ENCODE measurements around the gene KLHL28. TPM values are rescaled to one million over a fixed set of nuclear protein-coding genes. Genes with fewer than 3 reads are reported as not detected.

The KLHL28 gene
- 10 to 100 TPM; 12.3 to 13.4 TPM for total RNA-seq
- polyA plus RNA-seq, result 45.3 TPM

DNA sequence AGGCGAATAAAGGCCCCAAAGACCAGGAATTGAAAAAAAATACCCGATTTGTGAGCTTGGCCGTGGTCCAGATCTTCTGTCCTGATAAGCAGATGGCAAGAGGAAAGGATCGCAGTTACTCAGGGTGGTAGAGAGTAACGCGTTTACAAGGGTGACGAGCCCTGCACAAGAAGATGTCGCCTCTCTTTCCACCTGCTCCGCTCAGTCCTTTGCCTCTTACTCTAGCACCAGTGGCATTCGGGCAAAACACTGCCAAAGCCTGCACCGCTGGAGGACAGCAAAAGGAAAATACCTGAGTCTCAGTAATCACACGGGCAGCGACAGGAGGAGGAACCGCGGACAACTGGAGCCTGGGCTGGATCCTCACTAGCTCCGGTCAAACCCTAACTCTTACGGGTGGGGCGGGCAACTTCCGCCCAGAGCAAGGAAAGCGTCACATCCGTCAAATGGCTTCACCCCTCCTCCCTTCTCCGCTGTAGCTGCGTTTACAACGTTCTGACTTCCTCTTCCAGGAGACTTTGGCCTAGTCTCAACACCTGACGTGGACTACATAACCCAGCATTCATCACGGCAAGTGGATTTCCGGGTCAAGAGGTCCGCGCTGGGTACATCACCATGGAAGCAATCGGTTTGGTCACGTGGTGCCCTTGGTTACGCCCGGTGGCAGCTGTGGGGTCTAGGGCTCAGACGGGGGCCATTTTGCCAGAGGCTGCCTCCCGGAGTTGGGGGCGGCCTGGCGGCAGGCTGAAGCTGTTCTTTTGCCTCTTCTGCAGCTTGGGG is at the start of gene KLHL28, which contains the start of gene TOGARAM1:
Gene KLHL28, minus strand, starts transcription at position 394 of the 780 bp plus-strand sequence. CDS start 16,019 bp downstream, outside the sequence.
Gene TOGARAM1, plus strand, starts transcription at position 637 of the 780 bp plus-strand sequence. CDS start 232 bp downstream, outside the sequence.
- ChIA-PET CTCF (interaction anchor here (0.6 to 3.3 kb wide), 9 partner anchors 9 to 317 kb away, joined by 3 to 15 read pairs (median 4); partner anchors contain the start of genes FANCM, FKBP3 and MIS18BP1), POLR2A (interaction anchor here (0.5 to 2.9 kb wide), 7 partner anchors 15 to 291 kb away, joined by 3 to 31 read pairs (median 5); partner anchors contain the start of genes FANCM, FKBP3, MIS18BP1 and PRPF39)
- Mint-ChIP-seq H3K4me3 (no peak within 1 kb of the TSS), H3K36me3 (peaks cover 4 to 17% (median 15%) of the 10 kb centered on the region in 3 donors), H3K4me1 (peaks cover 4 to 72% (median 60%) of the 10 kb centered on the region in 3 donors), H3K27me3 (no peaks in the 10 kb centered on the region), H3K9me3 (peaks cover 4 to 25% (median 17%) of the 10 kb centered on the region in 5 donors), H3K27ac (peak within 1 kb of the TSS in 1 of 8 donors; percentile 32)
- DNase-seq, result peak; percentile 91 to 99 (median 97)
- Histone ChIP-seq H3K9me3 (ENCODE audit: low read length) (peaks cover 4% of the 10 kb centered on the region), H3K4me3 (ENCODE audit: low read length) (peak within 1 kb of the TSS; percentile 90), H3K4me1 (ENCODE audit: insufficient read depth, low read length) (peaks cover 64% of the 10 kb centered on the region), H3K36me3 (ENCODE audit: insufficient read depth, low read length) (no peaks in the 10 kb centered on the region), H3K27me3 (ENCODE audit: insufficient read depth, low read length, poor library complexity, severe bottlenecking) (no peaks in the 10 kb centered on the region), H3K27ac (ENCODE audit: low read depth, low read length) (peak within 1 kb of the TSS; percentile 97)

DNA sequence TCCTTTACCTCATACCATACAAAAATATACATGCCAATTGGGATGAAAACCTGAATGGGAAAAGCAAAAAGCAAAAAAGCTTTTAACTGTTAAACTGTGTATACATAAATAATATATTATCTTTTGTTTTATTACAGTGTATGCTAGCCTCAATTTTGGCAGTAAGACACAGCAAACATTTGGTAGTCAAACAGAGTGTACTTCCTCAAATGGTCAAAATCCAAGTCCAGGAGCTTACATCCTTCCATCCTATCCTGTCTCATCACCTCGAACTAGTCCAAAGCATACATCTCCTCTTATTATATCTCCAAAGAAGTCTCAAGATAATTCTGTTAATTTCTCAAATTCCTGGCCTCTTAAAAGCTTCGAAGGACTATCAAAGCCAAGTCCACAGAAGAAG is 42.2 kb upstream of the KLHL28 start:
- POLR2A ChIA-PET, result no interaction called here

GRCh38 chr14:44995770-44996294 is 34.1 kb upstream of the KLHL28 start:
- Histone ChIP-seq H3K4me3 (ENCODE audit: low read length) (no peak overlapping the region), H3K36me3 (ENCODE audit: insufficient read depth, low read length) (no peaks in the 10 kb centered on the region), H3K27ac (ENCODE audit: low read depth, low read length) (no peak overlapping the region), H3K27me3 (ENCODE audit: insufficient read depth, low read length, poor library complexity, severe bottlenecking) (no peaks in the 10 kb centered on the region), H3K9me3 (ENCODE audit: low read length) (no peaks in the 10 kb centered on the region), H3K4me1 (ENCODE audit: insufficient read depth, low read length) (no peaks in the 10 kb centered on the region)
- no peaks in the 10 kb centered on the region for H3K27me3 Mint-ChIP-seq
- H3K4me1 Mint-ChIP-seq, result peaks cover 0 to 4% (median 3%) of the 10 kb centered on the region in 3 donors
- no peak for DNase-seq
- ChIA-PET POLR2A (no interaction called here), CTCF (no interaction called here)
- no peaks in the 10 kb centered on the region for H3K9me3 Mint-ChIP-seq
- no peak overlapping the region for H3K4me3 Mint-ChIP-seq
- peaks cover 16 to 40% (median 29%) of the 10 kb centered on the region in 3 donors for H3K36me3 Mint-ChIP-seq
- no peak overlapping the region for H3K27ac Mint-ChIP-seq

More for the DNA sequence above, 42.2 kb upstream of the KLHL28 start:
- Histone ChIP-seq H3K27ac (ENCODE audit: low read depth, low read length) (no peak overlapping the region), H3K36me3 (ENCODE audit: insufficient read depth, low read length) (no peaks in the 10 kb centered on the region), H3K4me1 (ENCODE audit: insufficient read depth, low read length) (no peaks in the 10 kb centered on the region), H3K9me3 (ENCODE audit: low read length) (no peaks in the 10 kb centered on the region), H3K27me3 (ENCODE audit: insufficient read depth, low read length, poor library complexity, severe bottlenecking) (no peaks in the 10 kb centered on the region), H3K4me3 (ENCODE audit: low read length) (no peak overlapping the region)
- Mint-ChIP-seq H3K4me1 (no peaks in the 10 kb centered on the region), H3K9me3 (no peaks in the 10 kb centered on the region), H3K4me3 (no peak overlapping the region), H3K27ac (peak overlapping the region in 2 of 8 donors; percentile 11 to 59), H3K27me3 (no peaks in the 10 kb centered on the region), H3K36me3 (peaks cover 5 to 38% (median 21%) of the 10 kb centered on the region in 3 donors)
- no peak for DNase-seq
- CTCF ChIA-PET, result interaction anchor here (1.3 kb wide), 1 partner anchor 12 kb away, joined by 3 read pairs; no protein-coding TSS in a partner anchor

GRCh38 chr14:44995196-44995595 is 33.4 kb upstream of the KLHL28 start:
- DNase-seq, result no peak
- Histone ChIP-seq H3K9me3 (ENCODE audit: low read length) (no peaks in the 10 kb centered on the region), H3K4me1 (ENCODE audit: insufficient read depth, low read length) (no peaks in the 10 kb centered on the region), H3K4me3 (ENCODE audit: low read length) (no peak overlapping the region), H3K36me3 (ENCODE audit: insufficient read depth, low read length) (no peaks in the 10 kb centered on the region), H3K27ac (ENCODE audit: low read depth, low read length) (no peak overlapping the region), H3K27me3 (ENCODE audit: insufficient read depth, low read length, poor library complexity, severe bottlenecking) (no peaks in the 10 kb centered on the region)
- H3K9me3 Mint-ChIP-seq, result no peaks in the 10 kb centered on the region
- ChIA-PET CTCF (no interaction called here), POLR2A (no interaction called here)
- no peak overlapping the region for H3K27ac Mint-ChIP-seq
- H3K27me3 Mint-ChIP-seq, result no peaks in the 10 kb centered on the region
- peaks cover 0 to 9% (median 8%) of the 10 kb centered on the region in 3 donors for H3K4me1 Mint-ChIP-seq
- peaks cover 16 to 35% (median 25%) of the 10 kb centered on the region in 3 donors for H3K36me3 Mint-ChIP-seq
- no peak overlapping the region for H3K4me3 Mint-ChIP-seq

DNA sequence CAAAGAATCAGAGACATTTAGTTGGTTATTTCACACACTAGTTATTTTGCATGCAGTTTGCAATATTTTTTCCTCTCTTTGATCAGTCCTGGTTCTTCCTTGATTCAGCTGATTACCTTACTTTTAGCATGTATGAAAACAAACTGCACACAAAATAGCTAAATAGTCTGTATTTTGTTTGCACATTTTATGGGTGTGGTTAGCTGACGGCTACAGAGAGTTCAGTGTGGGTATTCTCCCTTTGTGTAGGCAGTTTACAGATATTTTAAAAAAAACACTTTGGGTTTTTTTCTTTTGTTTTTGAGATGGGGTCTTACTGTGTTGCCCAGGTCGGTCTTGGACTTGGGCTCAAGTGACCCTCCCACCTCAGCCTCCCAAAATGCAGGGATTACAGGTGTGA is 28.8 kb upstream of the KLHL28 start:
- Histone ChIP-seq H3K9me3 (ENCODE audit: low read length) (no peaks in the 10 kb centered on the region), H3K4me1 (ENCODE audit: insufficient read depth, low read length) (no peaks in the 10 kb centered on the region), H3K36me3 (ENCODE audit: insufficient read depth, low read length) (no peaks in the 10 kb centered on the region), H3K27ac (ENCODE audit: low read depth, low read length) (no peak overlapping the region), H3K27me3 (ENCODE audit: insufficient read depth, low read length, poor library complexity, severe bottlenecking) (no peaks in the 10 kb centered on the region), H3K4me3 (ENCODE audit: low read length) (no peak overlapping the region)
- Mint-ChIP-seq H3K27ac (peak overlapping the region in 1 of 8 donors; percentile 71), H3K4me1 (peaks cover 4 to 19% (median 15%) of the 10 kb centered on the region in 3 donors), H3K27me3 (no peaks in the 10 kb centered on the region), H3K36me3 (peaks cover 3 to 8% (median 4%) of the 10 kb centered on the region in 3 donors), H3K9me3 (no peaks in the 10 kb centered on the region), H3K4me3 (no peak overlapping the region)
- DNase-seq, result no peak
- CTCF ChIA-PET, result interaction anchor here (0.7 kb wide), 1 partner anchor 90 kb away, joined by 3 read pairs; no protein-coding TSS in a partner anchor
- POLR2A ChIA-PET, result no interaction called here

DNA sequence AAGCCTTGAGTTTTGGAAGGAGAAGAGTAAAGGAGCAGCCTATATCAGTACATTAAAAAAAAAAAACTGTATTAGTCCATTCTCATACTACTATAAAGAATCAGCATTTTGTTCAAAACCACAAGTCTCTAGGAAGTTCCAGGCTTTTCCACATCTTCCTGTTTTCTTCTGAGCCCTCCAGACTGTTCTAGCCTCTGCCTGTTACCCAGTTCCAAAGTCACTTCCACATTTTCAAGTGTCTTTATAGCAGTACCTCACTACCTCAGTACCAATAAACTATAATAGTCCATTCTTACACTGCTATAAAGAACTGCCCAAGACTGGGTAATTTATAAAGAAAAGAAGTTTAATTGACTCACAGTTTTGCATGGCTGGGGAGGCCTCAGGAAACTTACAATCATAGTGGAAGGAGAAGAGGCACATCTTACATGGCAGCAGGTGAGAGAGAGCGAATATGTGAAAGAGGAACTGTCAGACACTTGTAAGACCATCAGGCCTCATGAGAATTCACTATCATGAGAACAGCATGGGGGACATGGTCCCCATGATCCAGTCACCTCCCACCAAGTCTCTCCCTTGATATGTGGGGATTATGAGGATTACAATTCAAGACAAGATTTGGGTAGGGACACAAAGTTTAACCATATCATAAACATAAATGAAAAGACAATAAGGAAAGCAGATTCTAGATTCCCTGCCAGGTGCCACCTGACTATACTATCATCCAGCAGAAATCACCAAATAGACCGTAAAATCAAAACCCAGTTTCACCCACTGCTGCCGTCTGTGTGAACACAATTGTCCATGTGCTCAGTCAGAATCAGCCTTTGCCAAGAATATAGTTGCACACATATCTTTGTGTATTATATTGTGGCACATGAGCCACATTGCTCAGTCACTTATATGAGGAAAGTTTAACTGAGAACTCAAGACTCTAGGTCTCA is 28.0 kb upstream of the KLHL28 start:
- no peaks in the 10 kb centered on the region for H3K9me3 ChIP-seq (ENCODE audit: low read length)
- no peak for DNase-seq
- no peaks in the 10 kb centered on the region for H3K27me3 ChIP-seq (ENCODE audit: insufficient read depth, low read length, poor library complexity, severe bottlenecking)
- Mint-ChIP-seq H3K27ac (peak overlapping the region in 3 of 8 donors; percentile 30 to 51 (median 42)), H3K27me3 (no peaks in the 10 kb centered on the region), H3K9me3 (no peaks in the 10 kb centered on the region), H3K36me3 (peaks cover 3 to 8% (median 4%) of the 10 kb centered on the region in 3 donors), H3K4me1 (peaks cover 4 to 19% (median 15%) of the 10 kb centered on the region in 3 donors), H3K4me3 (no peak overlapping the region)
- no peaks in the 10 kb centered on the region for H3K36me3 ChIP-seq (ENCODE audit: insufficient read depth, low read length)
- H3K4me3 ChIP-seq (ENCODE audit: low read length), result no peak overlapping the region
- POLR2A ChIA-PET, result no interaction called here
- H3K4me1 ChIP-seq (ENCODE audit: insufficient read depth, low read length), result no peaks in the 10 kb centered on the region
- no peak overlapping the region for H3K27ac ChIP-seq (ENCODE audit: low read depth, low read length)
- CTCF ChIA-PET, result no interaction called here

- Mint-ChIP-seq H3K27ac (peak overlapping the region in 1 of 8 donors; percentile 23), H3K9me3 (no peaks in the 10 kb centered on the region), H3K36me3 (peaks cover 3 to 7% (median 4%) of the 10 kb centered on the region in 3 donors), H3K4me1 (peaks cover 4 to 19% (median 15%) of the 10 kb centered on the region in 3 donors), H3K4me3 (no peak overlapping the region), H3K27me3 (no peaks in the 10 kb centered on the region)
- no peaks in the 10 kb centered on the region for H3K9me3 ChIP-seq (ENCODE audit: low read length)
- CTCF ChIA-PET, result no interaction called here
- POLR2A ChIA-PET, result interaction anchor here (0.6 kb wide), 1 partner anchor 146 kb away, joined by 3 read pairs; no protein-coding TSS in a partner anchor
- no peak overlapping the region for H3K4me3 ChIP-seq (ENCODE audit: low read length)
- H3K27me3 ChIP-seq (ENCODE audit: insufficient read depth, low read length, poor library complexity, severe bottlenecking), result no peaks in the 10 kb centered on the region
- H3K36me3 ChIP-seq (ENCODE audit: insufficient read depth, low read length), result no peaks in the 10 kb centered on the region
- H3K27ac ChIP-seq (ENCODE audit: low read depth, low read length), result no peak overlapping the region
- no peak for DNase-seq
- no peaks in the 10 kb centered on the region for H3K4me1 ChIP-seq (ENCODE audit: insufficient read depth, low read length)
These were observed 26.9 kb upstream of the KLHL28 start for GRCh38 chr14:44988694-44989093.
